ENCODE results near the gene SELENOV. TPM values are rescaled to one million over a fixed set of nuclear protein-coding genes. Genes with fewer than 3 reads are reported as not detected.

SELENOV gene
- total and polyA plus RNA-seq, 9 donors = 0.08 to 0.48 (median 0.34) TPM; not detected in 3

- DNase-seq = peak; percentile 97
- under 1% methylated on average over 76 of the region's 84 CpGs for WGBS (ENCODE audit: insufficient coverage)
Observed at GRCh38 chr19:39539518-39540332, 24.8 kb downstream of the SELENOV start, which contains the start of gene EID2. Gene EID2, minus strand, starts transcription at chr19:39540161. Its CDS starts 82 bp downstream, at chr19:39540079.

GRCh38 chr19:39540333-39540673 is 25.4 kb downstream of the SELENOV start:
- Histone ChIP-seq H3K9me3 (replicated peaks; ENCODE audit: control insufficient read depth, low read depth, low read length) (no peaks in the 10 kb centered on the region), H3K4me3 (ENCODE audit: low read length) (no peak overlapping the region), H3K27ac (ENCODE audit: low read length) (peak overlapping the region; percentile 98), H3K4me1 (ENCODE audit: control insufficient read depth, insufficient read depth, low read length) (no peaks in the 10 kb centered on the region), H3K36me3 (ENCODE audit: control insufficient read depth, insufficient read depth, low read length) (no peaks in the 10 kb centered on the region), H3K27me3 (ENCODE audit: control insufficient read depth, insufficient read depth, low read length) (peaks cover 3% of the 10 kb centered on the region)
- DNase-seq = no peak
- WGBS (ENCODE audit: insufficient coverage) = 0% methylated on average over 3 of the region's 10 CpGs

More at GRCh38 chr19:39539518-39540332, 24.8 kb downstream of the SELENOV start, which contains the start of gene EID2:
- no peaks in the 10 kb centered on the region for H3K9me3 ChIP-seq (replicated peaks; ENCODE audit: control insufficient read depth, low read depth, low read length)
- peak within 1 kb of the TSS; percentile 85 for H3K4me3 ChIP-seq (ENCODE audit: low read length)
- no peaks in the 10 kb centered on the region for H3K4me1 ChIP-seq (ENCODE audit: control insufficient read depth, insufficient read depth, low read length)
- H3K36me3 ChIP-seq (ENCODE audit: control insufficient read depth, insufficient read depth, low read length) = no peaks in the 10 kb centered on the region
- H3K27me3 ChIP-seq (ENCODE audit: control insufficient read depth, insufficient read depth, low read length) = peaks cover 3% of the 10 kb centered on the region
- peak within 1 kb of the TSS; percentile 98 for H3K27ac ChIP-seq (ENCODE audit: low read length)

DNA sequence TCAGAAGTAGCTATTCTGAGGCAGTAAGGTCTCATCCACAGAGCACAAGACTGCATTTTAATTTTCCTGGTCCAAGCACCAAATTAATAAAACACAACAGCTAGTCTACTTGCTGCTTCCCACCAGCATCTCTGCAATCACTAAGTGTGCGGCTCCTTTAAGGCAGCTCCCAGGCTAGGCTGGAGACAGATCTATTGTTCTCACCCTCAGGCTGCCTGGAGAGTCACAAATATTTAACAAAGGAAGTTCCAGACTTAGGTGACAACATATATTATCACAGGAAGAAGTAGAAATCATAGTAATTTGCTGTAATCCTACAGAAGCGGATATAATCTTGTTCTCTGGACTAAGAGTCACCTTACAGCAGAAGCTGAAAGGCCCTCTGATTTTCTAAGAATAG is 27.3 kb downstream of the SELENOV start:
- H3K4me1 ChIP-seq (ENCODE audit: control insufficient read depth, insufficient read depth, low read length) = no peaks in the 10 kb centered on the region
- no peaks in the 10 kb centered on the region for H3K36me3 ChIP-seq (ENCODE audit: control insufficient read depth, insufficient read depth, low read length)
- H3K4me3 ChIP-seq (ENCODE audit: low read length) = no peak overlapping the region
- peak overlapping the region; percentile 57 for H3K27ac ChIP-seq (ENCODE audit: low read length)
- no peaks in the 10 kb centered on the region for H3K9me3 ChIP-seq (replicated peaks; ENCODE audit: control insufficient read depth, low read depth, low read length)
- DNase-seq = no peak
- 60% methylated on average over 1 of the region's 2 CpGs for WGBS (ENCODE audit: insufficient coverage)
- H3K27me3 ChIP-seq (ENCODE audit: control insufficient read depth, insufficient read depth, low read length) = peaks cover 6% of the 10 kb centered on the region

DNA sequence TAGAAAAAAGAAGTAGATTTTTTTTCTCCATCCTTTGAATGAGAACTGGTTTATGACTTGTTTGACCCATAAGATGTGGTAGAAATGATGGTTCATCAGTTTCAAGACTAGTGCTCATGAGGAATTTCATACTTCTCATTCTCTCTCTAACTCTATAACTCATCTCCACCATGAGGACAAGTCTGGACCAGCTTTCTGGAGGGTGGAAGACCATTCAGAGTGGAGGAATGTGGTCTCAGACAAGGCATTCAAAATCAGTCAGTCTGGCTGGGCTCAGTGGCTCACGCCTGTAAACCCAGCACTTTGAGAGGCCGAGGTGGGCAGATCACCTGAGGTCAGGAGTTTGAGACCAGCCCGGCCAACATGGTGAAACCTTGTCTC is 28.5 kb downstream of the SELENOV start:
- 86% methylated on average over 2 of the region's 3 CpGs for WGBS (ENCODE audit: insufficient coverage)
- H3K4me3 ChIP-seq (ENCODE audit: low read length) = no peak overlapping the region
- no peak overlapping the region for H3K27ac ChIP-seq (ENCODE audit: low read length)
- H3K36me3 ChIP-seq (ENCODE audit: control insufficient read depth, insufficient read depth, low read length) = no peaks in the 10 kb centered on the region
- H3K9me3 ChIP-seq (replicated peaks; ENCODE audit: control insufficient read depth, low read depth, low read length) = no peaks in the 10 kb centered on the region
- no peaks in the 10 kb centered on the region for H3K4me1 ChIP-seq (ENCODE audit: control insufficient read depth, insufficient read depth, low read length)
- peaks cover 6% of the 10 kb centered on the region for H3K27me3 ChIP-seq (ENCODE audit: control insufficient read depth, insufficient read depth, low read length)
- DNase-seq = no peak

DNA sequence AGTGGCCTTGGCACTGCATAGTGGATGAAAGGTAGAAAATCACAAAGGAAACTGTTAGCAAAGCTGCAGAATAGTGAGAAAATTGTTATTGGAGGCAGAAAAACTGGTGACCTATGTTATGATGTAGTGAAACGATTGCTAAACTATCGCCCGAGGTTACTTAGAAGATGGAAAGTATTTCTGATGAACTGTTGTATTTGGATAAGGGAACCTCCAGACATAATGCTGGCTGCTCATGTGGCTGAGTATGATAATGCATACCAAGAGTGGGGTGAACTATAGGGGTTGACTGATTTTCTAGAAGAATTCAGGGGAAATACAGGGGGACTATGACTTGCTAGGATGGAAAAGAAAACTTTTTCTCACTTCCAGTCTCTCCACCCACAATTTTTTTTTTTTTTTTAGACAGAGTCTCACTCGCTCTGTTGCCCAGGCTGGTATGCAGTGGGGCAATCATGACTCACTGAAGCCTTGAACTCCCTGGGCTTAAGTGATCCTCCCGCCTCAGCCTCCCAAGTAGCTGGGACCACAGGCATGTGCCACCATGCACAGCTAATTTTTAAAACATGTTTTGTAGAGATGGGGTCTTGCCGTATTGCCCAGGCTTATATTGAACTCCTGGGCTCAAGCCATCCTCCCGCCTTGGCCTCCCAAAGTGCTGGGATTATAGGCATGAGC is 29.4 kb downstream of the SELENOV start:
- H3K27me3 ChIP-seq (ENCODE audit: control insufficient read depth, insufficient read depth, low read length) = peaks cover 6% of the 10 kb centered on the region
- no peaks in the 10 kb centered on the region for H3K9me3 ChIP-seq (replicated peaks; ENCODE audit: control insufficient read depth, low read depth, low read length)
- no peak overlapping the region for H3K4me3 ChIP-seq (ENCODE audit: low read length)
- H3K36me3 ChIP-seq (ENCODE audit: control insufficient read depth, insufficient read depth, low read length) = no peaks in the 10 kb centered on the region
- H3K4me1 ChIP-seq (ENCODE audit: control insufficient read depth, insufficient read depth, low read length) = no peaks in the 10 kb centered on the region
- no peak for DNase-seq
- WGBS (ENCODE audit: insufficient coverage) = 82% methylated on average over 5 of the region's 7 CpGs
- H3K27ac ChIP-seq (ENCODE audit: low read length) = no peak overlapping the region

DNA sequence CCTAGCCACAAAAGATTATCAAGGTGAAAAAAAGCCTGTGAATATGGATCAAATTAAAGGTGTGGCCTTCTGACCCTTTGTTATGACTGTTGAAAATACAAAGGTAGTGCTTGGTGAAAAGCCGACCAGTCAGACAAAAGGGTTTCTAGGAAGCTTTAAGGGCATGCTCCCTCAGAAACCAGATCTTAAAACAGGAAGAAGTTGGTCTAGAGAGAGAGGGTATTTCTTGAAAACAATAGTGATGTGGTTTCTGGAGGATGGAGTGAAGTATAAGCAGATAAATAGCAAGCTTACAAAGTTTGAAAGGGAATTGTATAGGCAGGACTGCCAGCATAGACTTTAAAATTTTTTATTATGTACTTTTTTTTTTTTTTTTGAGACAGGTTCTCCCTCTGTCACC is 30.0 kb downstream of the SELENOV start:
- Histone ChIP-seq H3K4me3 (ENCODE audit: low read length) (no peak overlapping the region), H3K4me1 (ENCODE audit: control insufficient read depth, insufficient read depth, low read length) (no peaks in the 10 kb centered on the region), H3K9me3 (replicated peaks; ENCODE audit: control insufficient read depth, low read depth, low read length) (no peaks in the 10 kb centered on the region), H3K27ac (ENCODE audit: low read length) (no peak overlapping the region), H3K36me3 (ENCODE audit: control insufficient read depth, insufficient read depth, low read length) (no peaks in the 10 kb centered on the region), H3K27me3 (ENCODE audit: control insufficient read depth, insufficient read depth, low read length) (peaks cover 6% of the 10 kb centered on the region)
- DNase-seq = no peak
- WGBS (ENCODE audit: insufficient coverage) = 50% methylated on average over 1 of the region's 1 CpG

DNA sequence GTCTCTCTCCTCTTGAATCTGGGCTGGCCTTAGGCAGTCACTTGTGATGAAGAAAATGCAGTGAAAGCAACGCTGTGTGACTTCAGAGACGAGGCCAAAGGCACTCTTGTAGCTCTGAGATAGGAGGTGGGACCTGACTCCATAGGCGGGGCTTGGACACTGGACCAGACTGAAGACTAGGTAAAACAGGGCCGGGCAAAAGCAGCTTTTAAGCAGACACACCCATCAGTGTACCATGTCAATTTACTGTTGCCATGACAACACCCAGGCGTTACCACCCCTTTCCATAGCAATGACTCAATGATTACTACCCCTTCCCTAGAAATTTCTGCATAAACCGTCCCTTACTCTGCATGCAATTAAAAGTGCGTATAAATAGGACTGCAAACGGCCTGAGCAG is 31.7 kb downstream of the SELENOV start:
- peaks cover 6% of the 10 kb centered on the region for H3K27me3 ChIP-seq (ENCODE audit: control insufficient read depth, insufficient read depth, low read length)
- H3K27ac ChIP-seq (ENCODE audit: low read length) = no peak overlapping the region
- no peaks in the 10 kb centered on the region for H3K9me3 ChIP-seq (replicated peaks; ENCODE audit: control insufficient read depth, low read depth, low read length)
- H3K36me3 ChIP-seq (ENCODE audit: control insufficient read depth, insufficient read depth, low read length) = no peaks in the 10 kb centered on the region
- H3K4me3 ChIP-seq (ENCODE audit: low read length) = no peak overlapping the region
- 60% methylated on average over 8 of the region's 8 CpGs for WGBS (ENCODE audit: insufficient coverage)
- H3K4me1 ChIP-seq (ENCODE audit: control insufficient read depth, insufficient read depth, low read length) = no peaks in the 10 kb centered on the region
- DNase-seq = no peak

DNA sequence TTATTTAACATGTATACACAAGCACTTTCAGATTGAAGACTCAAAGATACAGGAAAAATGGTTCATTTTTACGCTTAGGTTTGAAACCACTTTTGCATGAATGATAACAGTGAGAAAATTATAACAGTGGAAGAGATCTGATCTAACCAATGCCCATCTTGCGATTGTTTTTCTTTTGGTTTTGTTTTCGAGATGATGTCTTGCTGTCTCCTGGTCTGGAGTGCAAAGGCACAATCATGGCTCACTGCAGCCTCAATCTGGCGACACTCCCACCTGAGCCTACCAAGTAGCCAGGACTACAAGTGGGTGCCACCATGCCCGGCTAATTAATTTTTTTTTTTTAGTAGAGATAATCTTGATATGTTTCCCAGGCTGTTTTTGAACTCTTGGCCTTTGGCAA is 35.3 kb downstream of the SELENOV start:
- Histone ChIP-seq H3K4me3 (ENCODE audit: low read length) (no peak overlapping the region), H3K4me1 (ENCODE audit: control insufficient read depth, insufficient read depth, low read length) (no peaks in the 10 kb centered on the region), H3K27me3 (ENCODE audit: control insufficient read depth, insufficient read depth, low read length) (peaks cover 5% of the 10 kb centered on the region), H3K36me3 (ENCODE audit: control insufficient read depth, insufficient read depth, low read length) (no peaks in the 10 kb centered on the region), H3K27ac (ENCODE audit: low read length) (no peak overlapping the region), H3K9me3 (replicated peaks; ENCODE audit: control insufficient read depth, low read depth, low read length) (no peaks in the 10 kb centered on the region)
- WGBS (ENCODE audit: insufficient coverage) = 75% methylated on average over 3 of the region's 5 CpGs
- DNase-seq = no peak

DNA sequence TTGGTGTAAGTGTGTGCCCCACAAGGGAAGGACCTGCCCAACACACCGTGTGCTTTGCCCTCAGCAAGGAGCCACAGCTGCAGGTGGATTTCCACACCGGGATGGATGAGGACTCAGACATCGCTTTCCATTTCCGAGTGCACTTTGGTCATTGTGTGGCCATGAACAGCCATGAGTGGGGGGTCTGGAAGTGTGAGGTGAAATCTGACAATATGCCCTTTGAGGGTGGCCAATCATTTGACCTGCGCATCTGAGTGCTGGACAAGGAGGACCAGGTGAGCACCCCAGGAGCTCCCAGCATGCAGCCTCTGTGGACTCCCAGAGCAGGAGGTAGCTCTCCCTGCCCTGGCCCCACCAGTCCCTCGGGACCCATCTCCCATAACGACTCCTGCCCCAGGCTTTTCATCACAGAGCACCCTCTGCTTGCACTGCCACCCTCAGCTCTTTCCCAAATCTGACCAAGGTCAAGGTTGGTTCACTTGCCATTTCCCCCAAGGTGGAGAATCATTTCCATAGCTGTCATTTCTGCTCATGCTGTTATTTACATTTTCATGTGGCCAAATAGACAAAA is 38.2 kb downstream of the SELENOV start:
- H3K36me3 ChIP-seq (ENCODE audit: control insufficient read depth, insufficient read depth, low read length) = no peaks in the 10 kb centered on the region
- DNase-seq = no peak
- H3K9me3 ChIP-seq (replicated peaks; ENCODE audit: control insufficient read depth, low read depth, low read length) = no peaks in the 10 kb centered on the region
- no peak overlapping the region for H3K27ac ChIP-seq (ENCODE audit: low read length)
- peaks cover 3% of the 10 kb centered on the region for H3K27me3 ChIP-seq (ENCODE audit: control insufficient read depth, insufficient read depth, low read length)
- H3K4me3 ChIP-seq (ENCODE audit: low read length) = no peak overlapping the region
- WGBS (ENCODE audit: insufficient coverage) = 69% methylated on average over 7 of the region's 7 CpGs
- H3K4me1 ChIP-seq (ENCODE audit: control insufficient read depth, insufficient read depth, low read length) = peaks cover 2% of the 10 kb centered on the region

DNA sequence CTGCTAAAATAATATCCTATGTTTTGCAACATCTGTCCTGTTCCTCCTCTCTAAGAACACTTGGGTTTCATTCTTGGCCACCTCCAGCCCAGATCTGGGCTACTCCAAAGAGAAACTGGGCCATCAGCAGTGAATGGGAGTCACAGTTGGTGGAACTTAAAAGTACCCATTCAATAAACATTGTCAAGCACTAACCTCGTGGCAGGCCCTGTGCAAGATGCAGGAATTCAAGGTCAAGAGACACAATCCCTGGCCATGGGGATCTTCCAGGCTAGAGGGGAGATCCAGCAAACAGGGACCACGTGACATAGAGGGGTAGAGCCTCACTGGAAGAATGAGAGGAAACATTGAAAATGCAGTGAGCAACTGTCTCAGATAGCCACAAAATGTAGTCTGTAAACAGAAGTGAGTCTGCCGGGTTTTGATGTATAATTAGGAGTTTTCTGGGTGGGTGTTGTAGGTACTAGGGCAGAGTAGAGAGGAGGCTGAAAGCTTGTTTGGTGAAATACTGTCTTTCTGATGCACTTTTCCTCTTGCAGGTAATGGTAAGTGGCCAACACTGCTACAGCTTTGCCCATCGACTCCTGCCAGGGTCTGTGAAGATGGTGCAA is 39.9 kb downstream of the SELENOV start:
- Histone ChIP-seq H3K4me3 (ENCODE audit: low read length) (no peak overlapping the region), H3K27ac (ENCODE audit: low read length) (no peak overlapping the region), H3K9me3 (replicated peaks; ENCODE audit: control insufficient read depth, low read depth, low read length) (no peaks in the 10 kb centered on the region), H3K4me1 (ENCODE audit: control insufficient read depth, insufficient read depth, low read length) (peaks cover 7% of the 10 kb centered on the region), H3K36me3 (ENCODE audit: control insufficient read depth, insufficient read depth, low read length) (no peaks in the 10 kb centered on the region), H3K27me3 (ENCODE audit: control insufficient read depth, insufficient read depth, low read length) (peaks cover 3% of the 10 kb centered on the region)
- WGBS (ENCODE audit: insufficient coverage) = 57% methylated on average over 3 of the region's 4 CpGs
- no peak for DNase-seq
